ENCODE results near the gene CADPS2.

The CADPS2 gene

DNA sequence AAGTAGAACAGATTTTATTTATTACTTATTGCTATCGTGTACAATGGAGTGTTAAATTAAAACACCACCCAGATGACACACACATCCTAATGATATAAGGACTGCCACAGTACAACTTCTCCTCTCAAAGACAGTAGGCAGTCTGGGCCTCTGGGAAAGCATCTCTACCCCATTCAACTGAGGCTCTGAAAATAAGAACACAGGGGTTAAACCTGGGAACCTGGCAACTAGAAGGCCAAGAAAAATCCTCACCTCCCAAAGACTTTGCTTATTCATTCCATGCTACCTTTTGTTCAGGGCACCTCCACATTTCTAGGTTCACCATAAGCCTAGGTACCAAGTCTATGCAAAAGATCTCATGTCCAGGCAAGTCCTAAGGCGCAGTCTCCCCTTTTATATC is 456.3 kb downstream of the CADPS2 start:
- DNase-seq = no peak

DNA sequence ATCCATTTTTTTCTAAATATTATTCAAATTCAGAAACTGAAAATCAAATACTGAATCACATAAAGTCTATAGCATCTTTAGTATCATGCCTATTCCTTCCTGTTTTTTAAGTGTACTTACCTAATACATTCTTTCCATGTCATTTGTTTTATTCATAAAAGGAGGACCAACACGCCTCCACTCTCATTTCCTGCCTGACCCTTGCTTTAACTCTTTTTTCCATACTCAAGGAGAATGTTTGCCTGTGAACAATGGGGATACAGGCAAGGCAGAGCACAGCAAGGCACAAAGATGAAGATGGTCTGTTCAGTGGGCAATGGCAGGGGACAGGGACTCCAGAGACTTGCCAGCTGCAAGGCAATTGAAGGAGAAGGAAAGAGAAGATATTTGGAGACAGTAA is 460.5 kb downstream of the CADPS2 start:
- DNase-seq = no peak

DNA sequence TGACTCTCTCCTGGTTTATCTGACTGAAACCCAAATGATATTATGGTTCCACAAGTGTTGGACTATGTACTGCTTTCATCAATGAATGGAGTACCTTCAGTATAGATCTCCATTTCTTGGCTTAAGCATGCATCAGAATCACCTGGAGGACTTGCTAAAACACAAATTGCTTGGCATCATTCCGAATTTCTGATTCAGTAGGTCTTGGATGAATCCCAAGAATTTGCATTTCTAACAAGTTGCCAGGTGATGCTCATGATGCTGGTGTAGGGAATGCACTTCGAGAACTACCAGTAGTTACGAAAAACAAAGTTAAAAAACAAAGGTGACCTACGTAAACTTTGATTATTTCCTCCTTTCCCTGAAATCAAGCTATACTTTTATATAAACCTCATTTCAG is 462.7 kb downstream of the CADPS2 start:
- no peak for DNase-seq

DNA sequence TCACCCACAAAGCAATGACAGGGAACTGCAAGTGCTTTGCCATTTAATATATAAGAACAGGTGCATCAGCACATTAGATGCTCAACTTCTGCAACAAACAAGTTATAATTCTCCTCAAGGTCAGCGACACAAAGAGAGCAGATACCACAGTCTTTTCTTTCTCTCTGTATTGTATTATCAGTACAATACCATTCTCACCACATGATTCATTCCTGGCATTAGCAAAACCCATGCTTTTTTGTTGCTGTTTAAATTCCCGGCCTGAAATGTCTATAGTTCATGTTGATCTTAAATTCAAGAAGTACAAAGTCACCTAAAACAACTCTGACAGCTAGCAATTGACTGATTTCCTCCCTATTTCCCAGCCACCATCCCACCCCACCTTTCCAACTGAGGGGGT is 469.9 kb downstream of the CADPS2 start:
- no peak for DNase-seq

DNA sequence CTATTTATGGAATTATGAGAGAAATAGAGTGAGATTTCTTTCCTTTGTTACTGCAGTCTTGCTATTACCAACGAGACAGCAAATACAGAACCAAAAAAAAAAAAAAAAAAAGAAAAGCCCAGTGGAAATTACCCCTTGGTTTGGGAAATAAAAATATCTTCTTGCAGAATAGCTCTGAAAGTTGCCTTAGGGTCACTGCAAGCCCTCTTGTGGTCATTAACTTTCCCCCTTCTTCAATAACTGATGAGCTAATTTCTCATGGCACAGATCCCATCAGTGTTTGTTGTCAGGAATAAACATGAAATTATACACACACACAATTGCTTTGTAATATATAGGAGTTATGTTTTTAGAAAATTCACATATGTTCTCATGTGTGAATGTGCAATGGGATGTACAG is 470.8 kb downstream of the CADPS2 start:
- no peak for DNase-seq

DNA sequence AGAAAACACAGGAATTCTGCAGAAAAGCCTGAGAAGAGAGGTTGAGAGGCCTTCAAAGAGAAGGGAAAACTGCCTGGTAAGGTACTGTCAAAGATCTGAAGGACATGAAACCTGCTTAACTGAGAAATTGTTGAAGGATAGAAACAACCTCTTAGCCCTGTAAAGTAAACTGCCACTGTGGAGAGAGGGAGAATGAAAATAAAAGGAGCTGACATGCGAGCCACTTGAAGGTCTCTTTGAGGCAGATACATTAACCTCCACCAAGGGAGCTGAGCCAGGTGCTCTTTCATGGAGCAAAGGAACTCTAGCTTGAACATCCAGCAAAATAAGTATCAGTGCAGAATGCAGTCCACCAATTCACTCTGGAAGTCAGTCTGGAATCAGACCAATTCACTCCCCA is 472.9 kb downstream of the CADPS2 start:
- no peak for DNase-seq

DNA sequence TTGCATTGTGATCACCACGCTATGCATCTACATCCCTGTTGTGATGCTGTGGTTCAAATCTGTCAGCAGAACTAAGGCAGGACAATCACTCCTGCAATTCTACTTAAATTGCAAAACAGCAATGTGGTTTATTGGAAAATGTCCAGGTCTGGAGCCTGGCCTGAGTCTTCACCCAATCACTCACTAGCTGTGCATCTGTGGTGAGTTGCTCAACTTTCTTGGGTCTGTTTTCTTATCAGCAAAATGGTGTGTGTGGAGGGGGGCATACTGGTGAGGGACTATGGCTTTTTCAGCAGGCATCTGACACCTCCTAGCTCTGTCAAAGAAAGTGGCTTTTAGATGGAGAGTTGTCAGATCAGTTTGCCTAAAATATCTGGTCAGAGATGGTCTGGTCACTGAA is 473.4 kb downstream of the CADPS2 start:
- no peak for DNase-seq

DNA sequence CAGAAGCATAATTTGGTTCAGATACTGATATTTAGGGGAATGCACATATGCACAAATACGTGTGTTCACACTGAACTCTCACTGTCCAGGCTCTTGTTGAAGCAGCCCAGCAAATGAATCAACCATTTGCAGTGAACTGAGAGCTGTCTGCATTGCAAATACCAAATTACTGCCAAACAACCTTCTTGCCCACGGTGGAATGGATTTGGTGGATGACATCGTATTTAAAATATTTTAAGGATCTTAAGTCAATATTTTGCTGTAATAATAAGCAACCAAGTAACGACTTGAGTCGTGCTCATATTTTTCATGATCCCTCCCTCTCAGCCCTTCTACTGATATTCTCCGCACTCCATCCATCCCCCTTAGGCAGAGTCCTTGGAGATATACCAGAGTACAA is 473.8 kb downstream of the CADPS2 start:
- DNase-seq = no peak

DNA sequence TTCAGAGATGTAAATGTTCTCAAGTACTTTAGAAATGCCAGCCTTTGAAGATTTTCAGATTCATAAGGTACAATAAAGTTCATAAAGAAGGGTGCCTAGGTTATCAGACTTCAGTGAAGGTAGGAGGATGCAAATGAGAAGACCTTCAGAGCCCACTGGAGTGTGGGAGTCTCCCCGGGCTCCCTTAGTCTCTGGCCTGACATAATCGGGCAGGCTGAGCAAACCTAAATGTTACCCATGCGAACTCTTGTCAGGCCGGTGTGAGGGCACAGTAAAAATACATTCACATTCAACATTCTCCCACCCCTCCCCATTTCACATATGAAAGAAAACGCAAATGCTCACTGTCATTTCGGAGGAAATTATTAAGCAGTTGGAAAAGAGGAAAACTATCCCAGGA is 479.1 kb downstream of the CADPS2 start:
- DNase-seq = no peak

DNA sequence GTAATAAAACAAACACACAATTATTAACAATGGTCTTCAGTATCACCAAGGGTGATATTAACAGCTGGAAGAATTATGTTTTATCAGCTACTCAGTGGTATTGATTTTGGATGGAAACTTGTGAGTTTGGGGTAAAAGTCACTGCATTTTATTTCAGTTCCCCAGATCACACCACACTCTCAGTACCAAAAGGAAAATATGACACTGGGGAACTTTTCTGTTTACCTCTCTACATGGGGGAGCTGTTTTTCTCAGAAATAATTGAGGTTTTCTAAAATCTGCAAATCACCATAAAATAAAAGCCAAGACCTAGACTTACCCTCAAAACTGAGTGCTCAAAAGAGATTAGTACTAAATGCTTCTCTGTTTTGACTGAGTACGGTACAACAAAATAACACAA is 483.1 kb downstream of the CADPS2 start:
- no peak for DNase-seq

DNA sequence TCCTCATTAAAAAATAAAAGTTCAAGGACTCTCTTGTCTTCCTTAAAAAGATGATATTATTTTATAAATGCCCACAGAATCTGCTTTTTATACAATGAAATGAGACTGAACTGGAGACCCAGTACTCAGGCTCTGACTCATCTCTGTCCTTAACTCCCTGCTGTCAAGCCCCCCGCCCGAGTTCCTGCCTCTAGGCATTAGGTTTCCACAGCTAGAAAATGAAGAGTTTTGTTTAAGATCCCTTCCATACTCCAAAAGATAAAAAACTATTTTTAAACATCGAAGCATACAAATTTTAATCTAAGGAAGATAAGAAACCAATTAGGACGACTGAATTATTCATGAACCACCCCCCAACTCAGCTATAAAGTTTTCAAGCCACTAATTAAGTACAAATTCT is 484.0 kb downstream of the CADPS2 start:
- DNase-seq = no peak

DNA sequence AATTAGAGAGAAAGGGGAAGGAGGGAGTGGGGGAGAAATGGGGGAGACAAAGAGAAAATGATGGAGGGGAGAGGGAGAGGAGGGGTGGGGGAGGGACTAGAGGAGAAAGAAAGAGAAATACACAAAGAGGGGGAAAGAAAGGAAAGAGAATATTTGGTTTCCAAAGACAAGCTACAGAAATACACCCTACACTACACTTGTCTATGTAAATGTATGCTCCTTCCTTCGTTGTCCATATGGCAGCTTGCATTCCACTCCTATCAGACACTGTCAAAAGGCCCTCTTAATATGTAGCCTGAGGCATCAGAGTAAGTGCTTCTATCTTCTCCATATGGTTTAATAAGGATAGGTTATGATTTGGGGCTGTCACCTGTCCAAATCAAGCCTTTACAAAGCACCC is 488.9 kb downstream of the CADPS2 start:
- no peak for DNase-seq

DNA sequence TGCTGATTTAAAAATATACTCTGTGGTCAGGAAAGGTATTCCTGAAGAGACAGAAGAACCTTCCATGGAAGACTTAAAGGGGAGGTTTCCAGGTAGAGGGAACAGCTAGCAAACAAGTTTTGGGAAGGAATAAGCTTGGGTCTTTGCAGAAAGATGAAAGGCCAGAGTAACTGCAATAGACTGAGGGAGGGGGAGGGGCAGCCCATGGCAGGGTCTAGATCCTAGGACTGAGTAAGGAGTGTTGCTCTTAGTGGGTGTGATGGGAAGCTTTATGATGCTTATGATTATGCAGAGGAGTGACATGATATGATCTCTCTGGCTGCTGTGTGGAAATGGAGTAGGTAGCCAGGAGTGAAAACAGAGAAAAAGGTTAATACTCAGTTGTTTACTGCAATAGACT is 491.7 kb downstream of the CADPS2 start:
- DNase-seq = no peak

DNA sequence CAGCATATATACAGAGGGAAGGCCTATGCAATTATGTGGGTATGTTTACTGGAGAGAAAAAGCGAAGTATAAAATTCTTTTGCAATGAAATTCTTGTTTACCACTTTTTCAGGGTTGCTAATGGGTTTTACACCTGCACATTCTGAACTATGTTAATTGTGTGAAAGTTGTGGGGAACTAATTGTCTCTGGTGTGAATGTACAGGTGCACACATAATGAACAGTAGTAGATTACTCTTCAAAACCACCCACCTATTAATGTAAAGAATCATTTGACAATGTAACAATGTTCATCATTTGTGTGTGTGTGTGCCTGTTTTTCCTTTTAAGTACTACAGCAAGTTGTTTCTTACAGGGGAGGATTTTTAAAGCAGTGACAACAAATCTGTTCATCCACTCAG is 501.7 kb downstream of the CADPS2 start:
- DNase-seq = no peak

DNA sequence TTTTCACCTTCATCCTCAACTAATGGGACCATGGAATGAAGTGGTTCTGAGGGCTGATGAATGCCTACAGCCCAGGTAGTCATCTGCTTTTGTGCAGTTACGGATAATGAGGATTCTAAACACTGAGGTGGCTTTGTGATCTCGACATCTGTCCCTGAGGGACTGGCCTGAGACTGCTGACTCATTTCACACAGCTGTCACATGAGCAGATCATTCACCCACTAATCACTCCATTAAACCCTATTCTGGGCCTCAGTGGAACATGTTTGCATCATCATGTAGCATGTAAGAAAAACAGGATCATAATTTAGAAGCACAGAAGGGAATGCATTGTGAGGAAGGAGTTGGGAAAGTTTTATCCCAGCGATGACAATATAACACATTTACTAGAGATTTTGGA is 502.3 kb downstream of the CADPS2 start:
- no peak for DNase-seq

DNA sequence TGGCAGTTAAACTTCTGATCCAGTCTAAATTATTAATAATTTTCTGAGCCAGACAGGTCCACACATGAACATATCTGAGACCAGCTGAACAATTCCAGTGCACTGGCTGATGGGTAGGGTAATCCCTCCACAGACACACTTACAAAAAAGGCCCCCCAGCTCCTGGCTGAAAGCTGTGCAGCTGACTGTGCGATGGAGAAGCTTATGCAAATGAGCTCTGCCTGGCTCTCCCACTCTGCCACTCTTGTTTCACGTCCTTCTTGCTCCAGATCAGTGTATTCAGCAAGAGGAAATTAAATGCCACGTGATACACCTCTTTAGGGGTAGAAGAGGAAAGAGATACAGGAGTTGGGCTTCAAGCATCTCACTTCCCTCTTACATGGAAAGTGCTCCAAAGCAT is 505.3 kb downstream of the CADPS2 start:
- DNase-seq = no peak

DNA sequence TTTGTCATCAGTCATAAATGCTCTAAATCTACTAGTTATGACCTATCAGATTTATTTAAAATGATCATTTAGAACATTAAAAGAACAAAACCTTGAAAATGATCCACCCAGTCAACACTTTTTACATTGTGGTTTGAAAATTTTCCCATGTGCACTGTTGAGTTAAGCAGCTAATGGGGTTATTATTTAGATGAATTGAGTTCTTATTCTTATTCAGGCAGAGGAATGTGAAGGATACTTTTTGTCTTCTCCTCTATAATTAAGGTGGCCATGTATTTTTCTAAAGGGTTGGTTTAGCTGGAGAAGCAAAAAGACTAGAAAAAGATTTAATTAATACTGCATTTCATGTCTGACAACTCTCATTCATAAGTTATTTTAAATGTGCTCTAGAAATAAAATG is 506.8 kb downstream of the CADPS2 start:
- no peak for DNase-seq

DNA sequence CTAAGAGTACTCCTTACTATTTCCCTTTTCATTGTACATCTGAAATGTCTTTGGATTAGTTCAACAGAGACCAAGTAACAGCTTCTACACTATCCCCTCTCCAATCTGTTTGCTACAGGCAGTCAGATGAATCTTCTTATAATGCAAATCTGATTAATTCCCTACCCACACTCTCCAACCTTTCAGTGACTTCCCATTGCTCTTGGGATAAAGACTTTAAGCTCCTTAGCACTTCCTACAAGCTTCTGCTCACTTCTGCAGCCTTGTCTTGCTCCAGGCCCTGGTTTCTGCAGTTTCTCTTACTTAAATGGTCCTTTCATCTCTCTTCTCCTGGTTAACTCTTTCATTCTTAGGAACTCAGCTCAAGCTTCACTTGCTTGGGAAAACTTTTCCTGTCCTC is 516.5 kb downstream of the CADPS2 start:
- DNase-seq = no peak

DNA sequence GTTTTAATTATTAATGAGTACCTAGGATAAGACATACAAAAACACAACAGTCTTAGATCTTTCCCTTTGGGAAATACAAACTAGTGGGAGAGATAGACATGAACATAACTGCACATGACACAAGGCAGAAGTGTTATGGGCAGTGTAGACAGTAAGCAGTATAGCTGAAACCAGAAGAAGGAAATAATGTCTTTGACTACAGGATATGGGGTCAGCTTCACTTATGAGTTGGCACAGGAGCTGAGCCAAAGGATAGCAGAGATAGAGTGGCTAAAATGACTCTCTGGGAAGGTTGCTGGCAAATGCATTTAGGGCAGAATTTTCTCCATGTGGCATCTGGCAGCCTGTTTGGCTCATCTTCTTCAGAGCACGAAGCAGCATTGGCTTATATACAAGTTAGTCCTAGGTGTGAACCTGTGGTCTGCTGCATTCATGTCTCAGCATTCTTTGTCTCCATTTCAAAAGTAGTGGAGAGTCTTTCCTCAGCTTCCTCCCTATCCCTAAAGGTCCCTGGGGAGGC is 521.4 kb downstream of the CADPS2 start:
- DNase-seq = no peak

DNA sequence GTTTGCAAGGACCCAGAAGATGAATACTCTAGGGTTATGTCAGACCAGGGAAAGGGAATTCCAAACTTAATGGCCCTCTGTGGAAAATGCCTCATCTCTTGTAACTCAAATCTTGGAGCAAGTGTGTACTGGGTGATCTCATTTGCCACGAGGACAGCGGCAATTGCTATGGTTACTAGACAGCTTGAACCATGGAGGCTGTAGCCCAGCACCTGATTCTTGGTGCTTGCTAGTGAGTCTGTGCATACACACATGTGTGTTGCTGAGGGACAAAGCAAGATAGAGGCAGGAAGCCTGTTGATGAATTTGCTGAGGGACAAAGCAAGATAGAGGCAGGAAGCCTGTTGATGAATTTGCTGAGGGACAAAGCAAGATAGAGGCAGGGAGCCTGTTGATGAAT is 523.1 kb downstream of the CADPS2 start:
- no peak for DNase-seq

DNA sequence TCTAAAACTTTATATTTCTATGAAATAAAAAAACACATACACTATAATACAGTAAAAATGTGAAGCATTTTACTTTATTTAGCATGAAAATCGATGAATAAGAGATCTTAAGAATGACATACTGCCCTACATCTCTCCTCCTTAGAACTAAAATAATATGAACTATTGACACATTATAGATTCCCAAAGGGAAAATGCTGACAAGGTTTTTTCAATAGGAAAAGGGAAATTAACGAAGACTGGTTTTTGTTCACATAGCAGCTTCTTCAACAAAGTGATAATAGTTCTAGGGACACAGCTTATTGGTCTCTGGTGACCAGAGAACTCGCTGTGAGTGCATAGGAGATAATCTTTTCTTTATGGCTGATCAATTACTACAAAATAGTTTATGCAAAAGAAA is 523.8 kb downstream of the CADPS2 start:
- no peak for DNase-seq

DNA sequence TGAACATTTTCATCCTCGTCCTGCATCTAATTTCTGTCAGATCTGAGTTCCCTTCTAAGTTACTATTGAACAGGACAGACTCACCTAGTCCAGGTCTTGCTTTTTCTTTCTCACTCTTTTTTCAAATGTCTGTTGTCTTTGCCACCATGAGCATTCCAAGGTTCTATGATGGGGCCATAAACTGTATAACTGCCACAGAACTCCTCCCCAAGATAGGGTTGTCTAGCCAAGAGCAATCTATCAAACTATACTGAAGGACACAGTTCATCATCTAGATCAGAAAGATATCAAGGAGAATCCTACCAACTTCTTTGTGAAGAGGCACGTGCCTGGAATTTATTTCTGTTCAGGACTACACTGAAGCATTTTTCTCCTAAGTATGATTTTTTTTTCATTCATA is 531.6 kb downstream of the CADPS2 start:
- DNase-seq = no peak

DNA sequence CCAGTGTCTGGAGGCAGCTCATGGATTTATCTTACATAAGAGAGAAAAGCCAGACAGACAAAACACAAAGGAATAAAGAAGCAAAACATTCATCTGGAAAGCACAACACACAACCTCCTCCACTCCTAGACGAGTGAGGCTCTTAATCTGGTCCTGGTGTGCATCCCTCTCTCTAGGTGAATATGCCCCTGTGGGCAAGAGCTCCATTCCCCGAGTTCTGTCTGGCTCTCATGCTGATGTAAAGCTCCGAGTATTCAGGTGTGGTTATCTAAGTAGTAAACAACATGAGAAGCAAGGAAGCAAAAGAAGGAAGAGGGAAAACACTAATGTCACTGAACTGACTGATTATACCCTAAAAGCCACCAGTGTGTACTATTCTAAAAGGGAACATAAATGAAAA is 533.8 kb downstream of the CADPS2 start:
- DNase-seq = no peak

DNA sequence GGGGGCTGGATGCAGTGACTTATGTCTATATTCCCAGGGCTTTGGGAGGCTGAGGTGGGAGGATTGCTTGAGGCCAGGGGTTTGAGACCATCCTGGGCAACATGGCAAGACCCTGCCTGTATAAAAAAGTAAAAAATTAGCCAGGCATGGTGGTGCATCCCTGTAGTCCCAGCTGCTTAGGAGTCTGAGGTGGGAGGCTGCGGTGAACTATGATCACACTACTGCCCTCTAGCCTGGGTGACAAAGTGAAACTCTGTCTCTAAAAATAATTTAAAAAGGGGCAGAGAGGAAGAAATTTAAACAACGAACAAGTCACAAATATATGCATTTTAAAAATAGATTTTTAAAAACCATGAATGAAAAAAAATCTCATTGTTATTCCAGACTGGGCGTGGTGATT is 535.6 kb downstream of the CADPS2 start:
- DNase-seq = no peak

DNA sequence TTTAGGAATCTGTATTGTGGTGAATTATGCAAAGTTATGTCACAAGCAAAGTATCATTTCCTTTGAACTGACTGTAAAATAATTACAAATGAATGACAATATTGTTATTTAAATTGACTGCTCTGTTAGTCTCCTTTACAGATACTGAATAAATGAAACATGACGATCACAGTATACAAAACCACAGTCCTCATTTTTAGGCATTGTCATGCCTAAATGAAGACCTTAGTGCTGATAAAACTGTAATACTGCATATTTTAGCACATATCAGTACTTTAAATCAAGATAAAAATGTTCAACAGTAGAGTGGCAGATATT is 542.0 kb downstream of the CADPS2 start:
- no peak for DNase-seq

DNA sequence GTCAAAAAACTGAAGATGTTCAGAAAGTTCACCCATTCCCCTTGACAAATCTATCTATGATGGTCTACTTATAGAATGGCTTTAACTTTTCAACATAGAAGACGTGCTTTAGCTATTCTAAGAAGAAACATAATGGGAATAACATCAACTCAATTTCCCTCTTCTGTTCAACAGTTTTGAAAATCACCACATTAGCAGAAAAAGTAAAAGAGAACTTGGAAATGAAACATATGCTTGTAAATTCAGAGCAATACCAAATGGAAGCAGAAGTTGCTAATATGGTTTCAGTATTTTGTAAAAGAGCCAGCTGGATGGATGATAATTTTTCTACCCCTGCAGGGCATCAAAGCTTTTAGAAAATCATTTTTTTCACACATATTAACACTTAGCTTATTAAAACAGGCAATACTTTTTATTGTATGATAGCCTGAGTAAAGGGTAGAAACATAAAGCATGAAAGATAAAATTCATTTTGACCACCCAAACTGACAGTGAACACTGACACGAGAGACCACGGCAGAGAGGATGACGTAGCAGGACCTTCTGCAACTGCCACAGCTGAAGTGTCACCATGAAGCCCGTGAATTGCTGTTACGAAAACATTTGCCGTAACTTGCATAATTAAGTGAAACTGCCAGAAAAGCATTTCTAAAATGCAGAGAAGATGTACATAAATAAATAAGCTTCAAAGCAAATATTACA is 542.5 kb downstream of the CADPS2 start:
- DNase-seq = no peak
